ENCODE results near the gene CENPQ. TPM values are rescaled to one million over a fixed set of nuclear protein-coding genes. Genes with fewer than 3 reads are reported as not detected.

CENPQ gene
- total and polyA plus RNA-seq, 4 donors = 0.70 to 3.5 (median 1.4) TPM

- no peak for TF ChIP-seq MAX (IDR thresholded peaks at IDR 0.05)
- TF ChIP-seq HNF4G (IDR thresholded peaks at IDR 0.05) = no peak
- no peak for TF ChIP-seq RAD21 (IDR thresholded peaks at IDR 0.05)
- no peak for TF ChIP-seq RXRA (IDR thresholded peaks at IDR 0.05)
- no peak for TF ChIP-seq EGR1 (IDR thresholded peaks at IDR 0.05; ENCODE audit: low read depth in 2 of 2)
- TF ChIP-seq GABPA (IDR thresholded peaks at IDR 0.05 in 1 of 2, conservative IDR thresholded peaks at IDR 0.05 in 1 of 2) = no peak
- TF ChIP-seq JUND (IDR thresholded peaks at IDR 0.05) = no peak
Observed at GRCh38 chr6:49540614-49541013, 77.4 kb downstream of the CENPQ start (continued).

- no peak overlapping the region for H3K27ac ChIP-seq (ENCODE audit: low read depth in 1 of 2, low read length in 2 of 2)
- H3K27me3 ChIP-seq (ENCODE audit: control insufficient read depth in 4 of 4, insufficient read depth in 4 of 4, low read length in 3 of 4) = no peaks in the 10 kb centered on the region
- no peak overlapping the region for H3K4me3 ChIP-seq (ENCODE audit: low read depth in 1 of 3, low read length in 3 of 3)
- H3K9me3 ChIP-seq (ENCODE audit: control insufficient read depth in 4 of 4, low read length in 3 of 4) = no peaks in the 10 kb centered on the region
- DNase-seq (ENCODE audit: low spot score) = no peak
- H3K9ac ChIP-seq (ENCODE audit: low read depth in 1 of 2, low read length in 2 of 2) = no peak overlapping the region
- TF ChIP-seq ZBTB33 (IDR thresholded peaks at IDR 0.05) (no peak), YY1 (IDR thresholded peaks at IDR 0.05) (no peak), CTCF (IDR thresholded peaks at IDR 0.05; ENCODE audit: low read depth, low read length, missing input control) (no peak), SP1 (IDR thresholded peaks at IDR 0.05) (no peak), FOXA2 (IDR thresholded peaks at IDR 0.05) (no peak), TAF1 (conservative IDR thresholded peaks at IDR 0.05) (no peak), JUND (IDR thresholded peaks at IDR 0.05) (no peak), HNF4A (conservative IDR thresholded peaks at IDR 0.05) (no peak), ATF3 (IDR thresholded peaks at IDR 0.05) (no peak), RAD21 (IDR thresholded peaks at IDR 0.05) (no peak), FOXA1 (IDR thresholded peaks at IDR 0.05) (no peak), REST (IDR thresholded peaks at IDR 0.05) (no peak), NR2F2 (IDR thresholded peaks at IDR 0.05) (no peak), EGR1 (IDR thresholded peaks at IDR 0.05; ENCODE audit: low read depth in 2 of 2) (no peak), RXRA (IDR thresholded peaks at IDR 0.05) (no peak), HNF4G (IDR thresholded peaks at IDR 0.05) (no peak)
- H3K4me1 ChIP-seq (ENCODE audit: control insufficient read depth in 4 of 4, insufficient read depth in 4 of 4, low read length in 3 of 4) = no peaks in the 10 kb centered on the region
- H3K36me3 ChIP-seq (ENCODE audit: control insufficient read depth in 4 of 4, insufficient read depth in 3 of 4, low read depth in 1 of 4, low read length in 3 of 4) = peaks cover 0 to 1% (median 0%) of the 10 kb centered on the region in 4 donors
- WGBS = 66% methylated on average over 1 of the region's 1 CpG
Observed at GRCh38 chr6:49541210-49541724, 78.1 kb downstream of the CENPQ start.

All from liver (tissue), 9 donors.